ENCODE data around the gene CSH1.
"Not testable (repeated sequence)": the region's sequence is repeated elsewhere in the genome, so short reads cannot be mapped to it uniquely, and the experiment has no call there.

GRCh38 chr17:63904796-63905195, 8.4 kb upstream of the CSH1 start:
- not testable (repeated sequence) for TF ChIP-seq CTCF (conservative IDR thresholded peaks at IDR 0.05; ENCODE audit: low read depth in 2 of 2); EZH2phosphoT487 (IDR thresholded peaks at IDR 0.05; ENCODE audit: unreplicated experiment); EZH2 (IDR thresholded peaks at IDR 0.05; ENCODE audit: low read depth, unreplicated experiment); POLR2AphosphoS5 (IDR thresholded peaks at IDR 0.05; ENCODE audit: low read depth); REST (IDR thresholded peaks at IDR 0.05; ENCODE audit: unreplicated experiment)

Measured in GM23338 (cell line).